Osteoblast (primary cell): Measurements from ENCODE around the gene ZBTB7C. TPM values are rescaled to one million over a fixed set of nuclear protein-coding genes. Genes with fewer than 3 reads are reported as not detected.

Experiments used
- DNase-seq: peaks from one replicate; pipeline ENCODE4 v3.0.0; 2011; ENCODE audit warnings: low spot score, mixed read lengths; ENCODE audit not compliant: insufficient read length; ENCODE audit errors: missing footprints
- H2AFZ ChIP-seq: 2 replicates; pipeline ENCODE4 v1.6.0; 2011; ENCODE audit warnings: mild to moderate bottlenecking, low read length
- H3K27ac ChIP-seq: 2 replicates; pipeline ENCODE4 v1.5.1; 2011; ENCODE audit warnings: mild to moderate bottlenecking, low read depth, low read length, moderate library complexity
- H3K27me3 ChIP-seq: 2 replicates; pipeline ENCODE4 v1.6.0; 2012; ENCODE audit warnings: mild to moderate bottlenecking, control low read depth, inconsistent platforms, low read length, moderate library complexity; ENCODE audit not compliant: insufficient read depth
- H3K36me3 ChIP-seq: 2 replicates; pipeline ENCODE4 v1.5.1; 2011; ENCODE audit warnings: mild to moderate bottlenecking, low read length, control low read depth, moderate library complexity; ENCODE audit not compliant: insufficient read depth
- H3K4me1 ChIP-seq: 2 replicates; pipeline ENCODE4 v1.5.1; 2011; ENCODE audit warnings: mild to moderate bottlenecking, low read length, control low read depth, moderate library complexity; ENCODE audit not compliant: insufficient read depth
- H3K4me2 ChIP-seq: 2 replicates; pipeline ENCODE4 v1.6.0; 2011; ENCODE audit warnings: mild to moderate bottlenecking, low read length; ENCODE audit not compliant: insufficient read depth
- H3K4me3 ChIP-seq: fragments of 200-600 bp; sonication (generic); 3 replicates; pipeline ENCODE4 v1.5.1; 2012; ENCODE audit warnings: mild to moderate bottlenecking, low read length, inconsistent platforms; ENCODE audit not compliant: insufficient read depth
- H3K79me2 ChIP-seq: 2 replicates; pipeline ENCODE4 v1.6.0; 2012; ENCODE audit warnings: mild to moderate bottlenecking, low read length, control low read depth, inconsistent platforms; ENCODE audit not compliant: insufficient read depth
- H3K9me3 ChIP-seq: 2 replicates; pipeline ENCODE4 v1.5.1; 2011; ENCODE audit warnings: low read depth, low read length, control low read depth
- H4K20me1 ChIP-seq: 2 replicates; pipeline ENCODE4 v1.6.0; 2012; ENCODE audit warnings: mild to moderate bottlenecking, low read length, control low read depth; ENCODE audit not compliant: insufficient read depth
- CTCF ChIP-seq: IDR thresholded peaks from 2 replicates; pipeline ENCODE4 v1.5.1; 2011; ENCODE audit warnings: mild to moderate bottlenecking, low read depth, low read length, moderate library complexity; ENCODE audit errors: extremely low read depth
- total RNA-seq: library from RNA; depleted of rRNA; stranded (reverse); fragments of >200 nt; gene quantifications from 2 replicates; pipeline ENCODE4 v1.2.3, GENCODE V29; 2012

Gene ZBTB7C
- total RNA-seq, 1 donor, result 0.36 TPM

GRCh38 chr18:48064978-48065600 lies 344.1 kb downstream of the ZBTB7C start:
- no peaks in the 10 kb centered on the region for H3K27me3 ChIP-seq
- no peaks in the 10 kb centered on the region for H4K20me1 ChIP-seq
- H3K9me3 ChIP-seq, result no peaks in the 10 kb centered on the region
- no peaks in the 10 kb centered on the region for H3K36me3 ChIP-seq
- H3K4me2 ChIP-seq, result no peak overlapping the region
- no peak for TF ChIP-seq CTCF
- no peaks in the 10 kb centered on the region for H3K79me2 ChIP-seq
- H2AFZ ChIP-seq, result no peak overlapping the region
- H3K27ac ChIP-seq, result no peak overlapping the region
- DNase-seq, result no peak
- H3K4me1 ChIP-seq, result no peaks in the 10 kb centered on the region
- no peak overlapping the region for H3K4me3 ChIP-seq

GRCh38 chr18:48061781-48062570 lies 347.2 kb downstream of the ZBTB7C start:
- no peak for TF ChIP-seq CTCF
- Histone ChIP-seq H3K27me3 (no peaks in the 10 kb centered on the region), H4K20me1 (no peaks in the 10 kb centered on the region), H3K79me2 (no peaks in the 10 kb centered on the region), H3K9me3 (no peaks in the 10 kb centered on the region), H3K27ac (no peak overlapping the region), H3K36me3 (no peaks in the 10 kb centered on the region), H2AFZ (no peak overlapping the region), H3K4me2 (no peak overlapping the region), H3K4me1 (no peaks in the 10 kb centered on the region), H3K4me3 (no peak overlapping the region)
- no peak for DNase-seq

GRCh38 chr18:48060970-48061369 lies 348.2 kb downstream of the ZBTB7C start:
- Histone ChIP-seq H3K36me3 (no peaks in the 10 kb centered on the region), H2AFZ (no peak overlapping the region), H3K27ac (no peak overlapping the region), H3K4me3 (no peak overlapping the region), H3K27me3 (no peaks in the 10 kb centered on the region), H4K20me1 (no peaks in the 10 kb centered on the region), H3K4me1 (no peaks in the 10 kb centered on the region), H3K79me2 (no peaks in the 10 kb centered on the region), H3K9me3 (no peaks in the 10 kb centered on the region), H3K4me2 (no peak overlapping the region)
- DNase-seq, result no peak
- no peak for TF ChIP-seq CTCF

GRCh38 chr18:48060346-48060745 lies 348.8 kb downstream of the ZBTB7C start:
- Histone ChIP-seq H3K36me3 (no peaks in the 10 kb centered on the region), H3K4me1 (no peaks in the 10 kb centered on the region), H4K20me1 (no peaks in the 10 kb centered on the region), H3K27ac (no peak overlapping the region), H3K79me2 (no peaks in the 10 kb centered on the region), H3K9me3 (no peaks in the 10 kb centered on the region), H3K4me2 (no peak overlapping the region), H2AFZ (no peak overlapping the region), H3K4me3 (no peak overlapping the region), H3K27me3 (peaks cover 4% of the 10 kb centered on the region)
- TF ChIP-seq CTCF, result no peak
- DNase-seq, result no peak
